ENCODE data around the gene RNPS1.
A peak's percentile ranks its signal among the peaks of the same experiment; 100 is the strongest.
"Not testable (repeated sequence)": the region's sequence is repeated elsewhere in the genome, so short reads cannot be mapped to it uniquely, and the experiment has no call there.

The RNPS1 gene

GRCh38 chr16:2253293-2253692, 14.6 kb downstream of the RNPS1 start:
- DNase-seq, result no peak

- no peak for DNase-seq
These were observed 15.1 kb downstream of the RNPS1 start for GRCh38 chr16:2252806-2253148.

- DNase-seq, result peak; percentile 81
These were observed 16.4 kb downstream of the RNPS1 start, which contains the start of gene ECI1 for GRCh38 chr16:2251296-2252111. Gene ECI1, minus strand, starts transcription at chr16:2251587. Its CDS starts 21 bp downstream, at chr16:2251566.

GRCh38 chr16:2250652-2251295, 17.2 kb downstream of the RNPS1 start:
- DNase-seq, result no peak

GRCh38 chr16:2246301-2246885, 21.5 kb downstream of the RNPS1 start:
- no peak for DNase-seq

GRCh38 chr16:2244926-2245795, 22.8 kb downstream of the RNPS1 start:
- DNase-seq, result no peak

GRCh38 chr16:2244301-2244700, 23.6 kb downstream of the RNPS1 start:
- no peak for DNase-seq

GRCh38 chr16:2243781-2244180, 24.1 kb downstream of the RNPS1 start:
- DNase-seq, result no peak

GRCh38 chr16:2243031-2243528, 24.8 kb downstream of the RNPS1 start:
- no peak for DNase-seq

- no peak for DNase-seq
These were observed 25.3 kb downstream of the RNPS1 start for GRCh38 chr16:2242598-2242997.

- not testable (repeated sequence) for DNase-seq
These were observed 27.6 kb downstream of the RNPS1 start for GRCh38 chr16:2240331-2240730.

- no peak for DNase-seq
These were observed 28.9 kb downstream of the RNPS1 start for GRCh38 chr16:2238838-2239675.

- DNase-seq, result no peak
These were observed 29.6 kb downstream of the RNPS1 start for GRCh38 chr16:2238150-2238837.

- no peak for DNase-seq
These were observed 30.3 kb downstream of the RNPS1 start for GRCh38 chr16:2237493-2238149.

- DNase-seq, result no peak
These were observed 30.8 kb downstream of the RNPS1 start for GRCh38 chr16:2237102-2237482.

- DNase-seq, result no peak
These were observed 31.4 kb downstream of the RNPS1 start, which contains the start of gene DNASE1L2 for GRCh38 chr16:2236337-2237101. Gene DNASE1L2, plus strand, starts transcription at chr16:2236444. Its CDS starts 373 bp downstream, at chr16:2236817.

- DNase-seq, result no peak
These were observed 32.1 kb downstream of the RNPS1 start for GRCh38 chr16:2235695-2236336.

GRCh38 chr16:2235234-2235651, 32.7 kb downstream of the RNPS1 start:
- DNase-seq, result no peak

- DNase-seq, result no peak
These were observed 33.1 kb downstream of the RNPS1 start for GRCh38 chr16:2234813-2235170.
